Lung (tissue), 12 donors: ENCODE measurements around the gene CNTN5. TPM values are rescaled to one million over a fixed set of nuclear protein-coding genes. Genes with fewer than 3 reads are reported as not detected.

ENCODE experiments used
- ATAC-seq: fragments of 200-7000 bp; cut with Tn5 transposase; one replicate; pipeline ENCODE4 v1.9.1; 2020; ENCODE audit warnings: moderate number of reproducible peaks; ENCODE audit not compliant: insufficient read depth, low FRiP score
- DNase-seq, 3 donors: peaks; one replicate each; pipeline ENCODE4 v3.0.0-alpha.2; 2013 to 2017
- H3K27ac ChIP-seq, 2 donors: one replicate each; pipeline ENCODE4 v1.5.1; 2013; ENCODE audit warnings: mild to moderate bottlenecking in 2 of 2, moderate library complexity in 2 of 2, control low read depth in 1 of 2, inconsistent platforms in 1 of 2, low read depth in 1 of 2, low read length in 1 of 2
- H3K27me3 ChIP-seq, 3 donors: one replicate each; pipeline ENCODE4 v1.5.1; 2013; ENCODE audit warnings: low read length in 2 of 3; ENCODE audit not compliant: control insufficient read depth in 3 of 3, insufficient read depth in 3 of 3
- H3K36me3 ChIP-seq, 4 donors: one replicate each; pipeline ENCODE4 v1.5.1; 2013; ENCODE audit warnings: low read length in 4 of 4, mild to moderate bottlenecking in 1 of 4, moderate library complexity in 1 of 4; ENCODE audit not compliant: control insufficient read depth in 4 of 4, insufficient read depth in 4 of 4
- H3K4me1 ChIP-seq, 5 donors: one replicate each; pipeline ENCODE4 v1.5.1; 2013; ENCODE audit warnings: low read length in 5 of 5, mild to moderate bottlenecking in 2 of 5, moderate library complexity in 1 of 5; ENCODE audit not compliant: control insufficient read depth in 5 of 5, insufficient read depth in 5 of 5
- H3K4me3 ChIP-seq: one replicate; pipeline ENCODE4 v1.5.1; 2013; ENCODE audit warnings: mild to moderate bottlenecking, control low read depth, moderate library complexity
- H3K9ac ChIP-seq, 2 donors: one replicate each; pipeline ENCODE4 v1.5.1; 2013; ENCODE audit warnings: low read length in 2 of 2, control low read depth in 1 of 2; ENCODE audit not compliant: insufficient read depth in 1 of 2
- H3K9me3 ChIP-seq, 4 donors: one replicate each; pipeline ENCODE4 v1.5.1; 2013; ENCODE audit warnings: low read length in 3 of 4, mild to moderate bottlenecking in 1 of 4, moderate library complexity in 1 of 4; ENCODE audit not compliant: control insufficient read depth in 4 of 4, insufficient read depth in 3 of 4
- WGBS, 2 donors: extraction: QIAGEN DNeasy Blood & Tissue Kit; methylation state at CpG; one replicate each; pipeline ENCODE4 v1.1.7; 2013; 5-methylcytosine and 5-hydroxymethylcytosine counted together
- polyA plus RNA-seq, 2 donors: library from polyadenylated mRNA; stranded (reverse); fragments of 200-250 nt; gene quantifications; one replicate each; pipeline ENCODE4 v1.2.1, GENCODE V29; 2013
- total RNA-seq, 2 donors: library from RNA; depleted of rRNA in 1 of 2; stranded (reverse); fragments of >200 nt in 1 of 2; gene quantifications; one replicate each; pipeline ENCODE4 v1.2.1, GENCODE V29; 2014 to 2021
- TF ChIP-seq, protein P1 (sequence below): IDR thresholded peaks from 2 replicates; pipeline ENCODE4 v1.5.1; 2012; ENCODE audit warnings: mild to moderate bottlenecking; ENCODE audit errors: control extremely low read depth, extremely low read depth
- donor health status: control.
- donor health status: control.
- donor health status: Bipolar disorder and iron deficiency.
- donor health status: healthy.
- donor health status: DM: yes; HTN: yes; CAD: no.

CNTN5 gene
- total and polyA plus RNA-seq, 4 donors: 0.10 to 0.80 (median 0.44) TPM

DNA sequence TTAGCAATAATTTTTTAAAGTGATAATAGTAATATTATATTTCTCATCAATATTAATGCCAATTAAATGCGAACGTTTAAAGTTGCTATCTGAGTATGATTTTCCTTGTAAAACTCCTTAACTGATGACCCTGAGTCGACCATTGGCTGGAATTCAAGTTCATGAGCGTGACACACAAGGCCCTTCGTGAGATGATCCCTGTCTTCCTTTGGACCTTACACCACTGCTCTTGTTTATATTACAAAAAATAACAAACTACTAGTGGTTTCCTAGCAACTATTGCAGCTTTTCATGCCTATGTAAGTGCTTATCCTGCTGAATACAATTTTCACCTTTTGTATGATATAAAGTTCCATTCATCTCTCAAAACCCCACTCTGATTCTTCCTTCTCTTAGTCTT lies 752.9 kb downstream of the CNTN5 start:
- ATAC-seq (no peak), DNase-seq (peak; percentile 4 to 23 (median 12))
- H3K27me3 ChIP-seq: no peaks in the 10 kb centered on the region
- no peaks in the 10 kb centered on the region for H3K9me3 ChIP-seq
- WGBS, 2 donors: 51 to 61% methylated on average over 5 of the region's 5 CpGs
- TF ChIP-seq, protein P1, sequence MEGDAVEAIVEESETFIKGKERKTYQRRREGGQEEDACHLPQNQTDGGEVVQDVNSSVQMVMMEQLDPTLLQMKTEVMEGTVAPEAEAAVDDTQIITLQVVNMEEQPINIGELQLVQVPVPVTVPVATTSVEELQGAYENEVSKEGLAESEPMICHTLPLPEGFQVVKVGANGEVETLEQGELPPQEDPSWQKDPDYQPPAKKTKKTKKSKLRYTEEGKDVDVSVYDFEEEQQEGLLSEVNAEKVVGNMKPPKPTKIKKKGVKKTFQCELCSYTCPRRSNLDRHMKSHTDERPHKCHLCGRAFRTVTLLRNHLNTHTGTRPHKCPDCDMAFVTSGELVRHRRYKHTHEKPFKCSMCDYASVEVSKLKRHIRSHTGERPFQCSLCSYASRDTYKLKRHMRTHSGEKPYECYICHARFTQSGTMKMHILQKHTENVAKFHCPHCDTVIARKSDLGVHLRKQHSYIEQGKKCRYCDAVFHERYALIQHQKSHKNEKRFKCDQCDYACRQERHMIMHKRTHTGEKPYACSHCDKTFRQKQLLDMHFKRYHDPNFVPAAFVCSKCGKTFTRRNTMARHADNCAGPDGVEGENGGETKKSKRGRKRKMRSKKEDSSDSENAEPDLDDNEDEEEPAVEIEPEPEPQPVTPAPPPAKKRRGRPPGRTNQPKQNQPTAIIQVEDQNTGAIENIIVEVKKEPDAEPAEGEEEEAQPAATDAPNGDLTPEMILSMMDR: no peak
- H3K4me1 ChIP-seq: no peaks in the 10 kb centered on the region
- no peaks in the 10 kb centered on the region for H3K36me3 ChIP-seq
- H3K4me3 ChIP-seq: no peak overlapping the region
- no peak overlapping the region for H3K27ac ChIP-seq
- H3K9ac ChIP-seq: no peak overlapping the region

DNA sequence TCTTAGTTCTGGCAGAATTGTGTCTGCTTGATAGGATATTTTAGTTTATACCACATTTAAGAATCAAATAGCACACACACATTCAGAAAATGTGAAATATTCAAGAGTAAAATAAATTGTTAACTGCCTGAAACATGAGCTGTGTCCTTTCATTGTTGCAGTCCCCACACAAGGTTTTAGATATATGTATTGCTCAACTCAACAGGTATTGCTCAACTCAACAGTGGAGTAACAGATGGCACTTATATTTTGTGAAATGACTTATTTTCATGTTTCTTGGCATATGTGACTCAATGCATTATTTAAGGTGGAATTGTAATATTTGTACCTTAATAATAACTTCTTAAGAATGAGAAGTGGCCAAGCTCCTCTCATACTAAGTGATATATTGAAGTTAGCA lies 760.3 kb downstream of the CNTN5 start:
- Histone ChIP-seq H3K4me3 (no peak overlapping the region), H3K9ac (no peak overlapping the region), H3K27me3 (no peaks in the 10 kb centered on the region), H3K27ac (no peak overlapping the region), H3K9me3 (no peaks in the 10 kb centered on the region), H3K36me3 (no peaks in the 10 kb centered on the region), H3K4me1 (no peaks in the 10 kb centered on the region)
- DNase-seq: peak in 1 of 3 donors; percentile 7
- TF ChIP-seq, protein P1: no peak
- no peak for ATAC-seq

DNA sequence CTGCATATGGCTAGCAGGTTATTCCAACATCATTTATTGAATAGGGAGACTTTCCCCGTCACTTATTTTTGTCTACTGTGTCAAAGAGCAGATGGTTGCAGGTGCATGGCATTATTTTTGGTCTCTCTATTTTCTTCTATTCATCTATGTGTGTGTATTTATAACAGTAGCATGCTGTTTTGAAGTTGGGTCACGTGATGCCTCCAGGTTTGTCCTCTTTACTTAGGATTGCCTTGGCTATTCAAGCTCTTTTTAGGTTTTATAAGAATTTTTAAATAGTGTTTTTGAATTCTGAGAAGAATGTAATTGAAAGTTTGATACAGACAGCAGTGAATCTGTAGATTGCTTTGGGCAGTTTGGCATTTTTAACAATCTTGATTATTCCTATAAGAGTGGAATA lies 770.6 kb downstream of the CNTN5 start:
- DNase-seq (no peak), ATAC-seq (no peak)
- Histone ChIP-seq H3K9ac (no peak overlapping the region), H3K4me3 (no peak overlapping the region), H3K9me3 (peaks cover 0 to 7% (median 0%) of the 10 kb centered on the region in 4 donors), H3K27ac (no peak overlapping the region), H3K4me1 (no peaks in the 10 kb centered on the region), H3K27me3 (no peaks in the 10 kb centered on the region), H3K36me3 (no peaks in the 10 kb centered on the region)
- 57 to 62% methylated on average over 2 of the region's 2 CpGs for WGBS, 2 donors
- TF ChIP-seq, protein P1: no peak

DNA sequence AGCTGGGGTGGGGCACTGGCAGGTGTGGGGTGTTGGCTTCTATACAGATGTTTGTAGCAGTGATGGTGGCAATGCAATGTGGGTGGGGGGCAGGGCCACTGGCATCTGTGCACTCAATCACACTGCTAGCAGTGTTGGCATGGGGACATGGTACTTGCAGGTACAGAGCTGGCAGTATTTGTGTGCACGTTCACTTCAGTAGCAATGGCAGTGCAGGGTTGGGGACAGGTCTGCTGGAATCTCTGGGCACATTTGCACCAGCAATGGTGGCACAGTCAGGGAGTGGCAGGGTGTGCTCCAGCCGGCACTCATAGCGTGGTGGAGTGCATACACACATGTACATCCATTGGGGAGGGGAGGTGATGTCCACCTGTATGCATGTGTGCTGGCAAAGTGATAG lies 775.2 kb downstream of the CNTN5 start:
- ATAC-seq: no peak
- TF ChIP-seq, protein P1: no peak
- 84 to 90% methylated on average over 3 of the region's 3 CpGs for WGBS, 2 donors
- Histone ChIP-seq H3K4me1 (no peaks in the 10 kb centered on the region), H3K36me3 (no peaks in the 10 kb centered on the region), H3K27me3 (no peaks in the 10 kb centered on the region), H3K4me3 (no peak overlapping the region), H3K9me3 (peaks cover 0 to 13% (median 0%) of the 10 kb centered on the region in 4 donors), H3K9ac (no peak overlapping the region), H3K27ac (no peak overlapping the region)
- DNase-seq: no peak
